ENCODE results near the gene CHMP1A.

Gene CHMP1A

GRCh38 chr16:89624777-89625761 lies 32.4 kb downstream of the CHMP1A start:
- H3K4me3 ChIP-seq (ENCODE audit: insufficient read length, low read depth): no peak overlapping the region
- no peaks in the 10 kb centered on the region for H3K27me3 ChIP-seq (ENCODE audit: insufficient read depth, insufficient read length)
- peaks cover 4% of the 10 kb centered on the region; the same call in 1 of the 2 replicates for H3K9me3 ChIP-seq (ENCODE audit: insufficient read depth, low read length)
- H3K9ac ChIP-seq (ENCODE audit: insufficient read length, low read depth): peak overlapping the region; percentile 43
- DNase-seq (ENCODE audit: low read depth, low spot score): no peak
- peaks cover 26% of the 10 kb centered on the region for H3K4me1 ChIP-seq (ENCODE audit: insufficient read depth, insufficient read length)
- no peaks in the 10 kb centered on the region for H3K36me3 ChIP-seq (ENCODE audit: insufficient read depth, insufficient read length, low read length)
- TF ChIP-seq ZNF274 (IDR thresholded peaks at IDR 0.05; ENCODE audit: low read depth, low read length): no peak
- TF ChIP-seq YY1 (IDR thresholded peaks at IDR 0.05; ENCODE audit: insufficient read depth, insufficient read length): no peak
- TF ChIP-seq SUZ12 (IDR thresholded peaks at IDR 0.05; ENCODE audit: extremely low read depth, insufficient read depth, insufficient read length): no peak

GRCh38 chr16:89623511-89624261 lies 33.8 kb downstream of the CHMP1A start:
- TF ChIP-seq ZNF274 (IDR thresholded peaks at IDR 0.05; ENCODE audit: low read depth, low read length) (no peak), YY1 (IDR thresholded peaks at IDR 0.05; ENCODE audit: insufficient read depth, insufficient read length) (no peak), SUZ12 (IDR thresholded peaks at IDR 0.05; ENCODE audit: extremely low read depth, insufficient read depth, insufficient read length) (no peak)
- Histone ChIP-seq H3K9me3 (ENCODE audit: insufficient read depth, low read length) (no peaks in the 10 kb centered on the region), H3K4me1 (ENCODE audit: insufficient read depth, insufficient read length) (peaks cover 29% of the 10 kb centered on the region), H3K4me3 (ENCODE audit: insufficient read length, low read depth) (no peak overlapping the region), H3K27me3 (ENCODE audit: insufficient read depth, insufficient read length) (no peaks in the 10 kb centered on the region), H3K36me3 (ENCODE audit: insufficient read depth, insufficient read length, low read length) (no peaks in the 10 kb centered on the region), H3K9ac (ENCODE audit: insufficient read length, low read depth) (peak overlapping the region; percentile 6)
- DNase-seq (ENCODE audit: low read depth, low spot score): no peak

GRCh38 chr16:89621698-89622409 lies 35.7 kb downstream of the CHMP1A start:
- no peaks in the 10 kb centered on the region for H3K27me3 ChIP-seq (ENCODE audit: insufficient read depth, insufficient read length)
- DNase-seq (ENCODE audit: low read depth, low spot score): no peak
- H3K4me1 ChIP-seq (ENCODE audit: insufficient read depth, insufficient read length): peaks cover 33% of the 10 kb centered on the region
- H3K9me3 ChIP-seq (ENCODE audit: insufficient read depth, low read length): no peaks in the 10 kb centered on the region
- H3K36me3 ChIP-seq (ENCODE audit: insufficient read depth, insufficient read length, low read length): no peaks in the 10 kb centered on the region
- no peak overlapping the region for H3K4me3 ChIP-seq (ENCODE audit: insufficient read length, low read depth)
- no peak for TF ChIP-seq SUZ12 (IDR thresholded peaks at IDR 0.05; ENCODE audit: extremely low read depth, insufficient read depth, insufficient read length)
- no peak overlapping the region for H3K9ac ChIP-seq (ENCODE audit: insufficient read length, low read depth)

- no peak for DNase-seq (ENCODE audit: low read depth, low spot score)
- Histone ChIP-seq H3K9me3 (ENCODE audit: insufficient read depth, low read length) (no peaks in the 10 kb centered on the region), H3K4me3 (ENCODE audit: insufficient read length, low read depth) (no peak overlapping the region), H3K36me3 (ENCODE audit: insufficient read depth, insufficient read length, low read length) (no peaks in the 10 kb centered on the region), H3K27me3 (ENCODE audit: insufficient read depth, insufficient read length) (no peaks in the 10 kb centered on the region), H3K9ac (ENCODE audit: insufficient read length, low read depth) (no peak overlapping the region), H3K4me1 (ENCODE audit: insufficient read depth, insufficient read length) (peaks cover 35% of the 10 kb centered on the region)
- no peak for TF ChIP-seq YY1 (IDR thresholded peaks at IDR 0.05; ENCODE audit: insufficient read depth, insufficient read length)
Measured at GRCh38 chr16:89621136-89621697, 36.3 kb downstream of the CHMP1A start.

GRCh38 chr16:89620406-89620841 lies 37.1 kb downstream of the CHMP1A start:
- Histone ChIP-seq H3K36me3 (ENCODE audit: insufficient read depth, insufficient read length, low read length) (no peaks in the 10 kb centered on the region), H3K4me3 (ENCODE audit: insufficient read length, low read depth) (no peak overlapping the region), H3K9me3 (ENCODE audit: insufficient read depth, low read length) (no peaks in the 10 kb centered on the region), H3K27me3 (ENCODE audit: insufficient read depth, insufficient read length) (no peaks in the 10 kb centered on the region), H3K9ac (ENCODE audit: insufficient read length, low read depth) (peak overlapping the region; percentile 26), H3K4me1 (ENCODE audit: insufficient read depth, insufficient read length) (peaks cover 36% of the 10 kb centered on the region)
- TF ChIP-seq YY1 (IDR thresholded peaks at IDR 0.05; ENCODE audit: insufficient read depth, insufficient read length): no peak
- TF ChIP-seq SUZ12 (IDR thresholded peaks at IDR 0.05; ENCODE audit: extremely low read depth, insufficient read depth, insufficient read length): no peak
- TF ChIP-seq ZNF274 (IDR thresholded peaks at IDR 0.05; ENCODE audit: low read depth, low read length): no peak
- no peak for DNase-seq (ENCODE audit: low read depth, low spot score)

GRCh38 chr16:89619840-89620239 lies 37.7 kb downstream of the CHMP1A start:
- no peak for DNase-seq (ENCODE audit: low read depth, low spot score)
- no peak overlapping the region for H3K4me3 ChIP-seq (ENCODE audit: insufficient read length, low read depth)
- no peak for TF ChIP-seq SUZ12 (IDR thresholded peaks at IDR 0.05; ENCODE audit: extremely low read depth, insufficient read depth, insufficient read length)
- TF ChIP-seq ZNF274 (IDR thresholded peaks at IDR 0.05; ENCODE audit: low read depth, low read length): no peak
- no peak for TF ChIP-seq YY1 (IDR thresholded peaks at IDR 0.05; ENCODE audit: insufficient read depth, insufficient read length)
- peak overlapping the region; percentile 26 for H3K9ac ChIP-seq (ENCODE audit: insufficient read length, low read depth)
- H3K9me3 ChIP-seq (ENCODE audit: insufficient read depth, low read length): no peaks in the 10 kb centered on the region
- H3K4me1 ChIP-seq (ENCODE audit: insufficient read depth, insufficient read length): peaks cover 41% of the 10 kb centered on the region
- H3K27me3 ChIP-seq (ENCODE audit: insufficient read depth, insufficient read length): no peaks in the 10 kb centered on the region
- no peaks in the 10 kb centered on the region for H3K36me3 ChIP-seq (ENCODE audit: insufficient read depth, insufficient read length, low read length)
